ENCODE measurements around the gene ADGRV1. TPM values are rescaled to one million over a fixed set of nuclear protein-coding genes. Genes with fewer than 3 reads are reported as not detected.

The ADGRV1 gene
- total RNA-seq, 4 donors from 2014 or later, result 0.28 to 6.5 (median 3.7) TPM

DNA sequence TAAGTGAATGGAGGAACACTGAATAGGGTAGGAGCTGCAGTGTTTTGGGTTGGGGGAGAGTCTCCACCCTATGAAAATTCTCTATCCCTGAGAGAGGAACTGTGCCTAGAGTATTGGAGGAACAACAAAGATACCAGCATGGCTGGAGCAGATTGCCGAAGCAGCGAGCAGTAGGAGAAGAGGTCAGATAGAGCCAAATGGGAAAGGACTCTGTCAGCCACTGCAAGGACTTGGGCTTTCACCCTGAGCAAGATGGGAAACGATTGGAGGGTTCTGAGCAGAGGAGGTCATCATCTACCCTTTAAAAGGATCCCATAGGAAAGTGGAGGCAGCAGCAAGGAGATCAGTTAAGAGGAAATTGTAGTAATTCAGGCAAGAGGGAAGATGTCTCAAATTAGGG lies 24.8 kb upstream of the ADGRV1 start:
- H3K9me3 ChIP-seq, result no peaks in the 10 kb centered on the region
- H3K27ac ChIP-seq, result no peak overlapping the region
- no peaks in the 10 kb centered on the region for H3K36me3 ChIP-seq
- H3K4me1 ChIP-seq, result peaks cover 0 to 6% (median 0%) of the 10 kb centered on the region in 4 donors
- no peaks in the 10 kb centered on the region for H3K27me3 ChIP-seq
- no peak for DNase-seq
- TF ChIP-seq POLR2A (IDR thresholded peaks at IDR 0.05), result no peak
- TF ChIP-seq, protein P1, sequence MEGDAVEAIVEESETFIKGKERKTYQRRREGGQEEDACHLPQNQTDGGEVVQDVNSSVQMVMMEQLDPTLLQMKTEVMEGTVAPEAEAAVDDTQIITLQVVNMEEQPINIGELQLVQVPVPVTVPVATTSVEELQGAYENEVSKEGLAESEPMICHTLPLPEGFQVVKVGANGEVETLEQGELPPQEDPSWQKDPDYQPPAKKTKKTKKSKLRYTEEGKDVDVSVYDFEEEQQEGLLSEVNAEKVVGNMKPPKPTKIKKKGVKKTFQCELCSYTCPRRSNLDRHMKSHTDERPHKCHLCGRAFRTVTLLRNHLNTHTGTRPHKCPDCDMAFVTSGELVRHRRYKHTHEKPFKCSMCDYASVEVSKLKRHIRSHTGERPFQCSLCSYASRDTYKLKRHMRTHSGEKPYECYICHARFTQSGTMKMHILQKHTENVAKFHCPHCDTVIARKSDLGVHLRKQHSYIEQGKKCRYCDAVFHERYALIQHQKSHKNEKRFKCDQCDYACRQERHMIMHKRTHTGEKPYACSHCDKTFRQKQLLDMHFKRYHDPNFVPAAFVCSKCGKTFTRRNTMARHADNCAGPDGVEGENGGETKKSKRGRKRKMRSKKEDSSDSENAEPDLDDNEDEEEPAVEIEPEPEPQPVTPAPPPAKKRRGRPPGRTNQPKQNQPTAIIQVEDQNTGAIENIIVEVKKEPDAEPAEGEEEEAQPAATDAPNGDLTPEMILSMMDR (IDR thresholded peaks at IDR 0.05), result no peak
- no peak overlapping the region for H3K4me3 ChIP-seq

GRCh38 chr5:90534922-90535321 lies 23.7 kb upstream of the ADGRV1 start:
- Histone ChIP-seq H3K9me3 (no peaks in the 10 kb centered on the region), H3K4me3 (no peak overlapping the region), H3K36me3 (no peaks in the 10 kb centered on the region), H3K27ac (no peak overlapping the region), H3K27me3 (no peaks in the 10 kb centered on the region), H3K4me1 (peaks cover 0 to 6% (median 0%) of the 10 kb centered on the region in 4 donors)
- TF ChIP-seq, protein P1 (IDR thresholded peaks at IDR 0.05), result no peak
- no peak for TF ChIP-seq POLR2A (IDR thresholded peaks at IDR 0.05)
- DNase-seq, result no peak

GRCh38 chr5:90542827-90543519 lies 15.6 kb upstream of the ADGRV1 start:
- Histone ChIP-seq H3K9me3 (no peaks in the 10 kb centered on the region), H3K4me1 (no peaks in the 10 kb centered on the region), H3K36me3 (no peaks in the 10 kb centered on the region), H3K27ac (no peak overlapping the region), H3K4me3 (no peak overlapping the region), H3K27me3 (no peaks in the 10 kb centered on the region)
- no peak for DNase-seq
- no peak for TF ChIP-seq POLR2A (IDR thresholded peaks at IDR 0.05)
- TF ChIP-seq, protein P1 (IDR thresholded peaks at IDR 0.05), result no peak

DNA sequence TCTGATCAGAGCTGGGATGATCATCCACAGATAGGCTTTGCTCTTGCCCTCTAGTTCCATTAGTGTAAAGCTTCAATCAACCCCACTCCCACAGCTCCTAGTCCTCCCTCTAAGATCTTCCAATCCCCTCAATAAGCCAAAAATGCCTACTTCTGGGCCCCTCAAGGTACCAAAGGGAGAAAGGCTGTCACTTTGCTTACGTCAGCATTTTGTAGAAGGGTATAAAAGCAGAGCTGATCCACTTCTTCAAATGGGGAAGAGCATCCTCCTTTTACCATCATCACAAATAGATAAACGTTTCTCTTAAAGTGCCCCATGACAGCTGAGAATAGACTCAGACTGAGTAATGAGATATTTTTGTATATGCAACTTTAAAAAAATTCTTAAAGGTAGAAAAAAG lies 13.1 kb upstream of the ADGRV1 start:
- DNase-seq, result no peak
- Histone ChIP-seq H3K4me3 (no peak overlapping the region), H3K4me1 (no peaks in the 10 kb centered on the region), H3K27me3 (no peaks in the 10 kb centered on the region), H3K9me3 (no peaks in the 10 kb centered on the region), H3K36me3 (no peaks in the 10 kb centered on the region), H3K27ac (no peak overlapping the region)
- TF ChIP-seq POLR2A (IDR thresholded peaks at IDR 0.05), result no peak
- TF ChIP-seq, protein P1 (IDR thresholded peaks at IDR 0.05), result no peak

GRCh38 chr5:90546216-90546837 lies 12.3 kb upstream of the ADGRV1 start:
- Histone ChIP-seq H3K9me3 (no peaks in the 10 kb centered on the region), H3K27me3 (no peaks in the 10 kb centered on the region), H3K27ac (no peak overlapping the region), H3K36me3 (no peaks in the 10 kb centered on the region), H3K4me1 (no peaks in the 10 kb centered on the region), H3K4me3 (no peak overlapping the region)
- DNase-seq, result no peak
- TF ChIP-seq, protein P1 (IDR thresholded peaks at IDR 0.05), result no peak
- no peak for TF ChIP-seq POLR2A (IDR thresholded peaks at IDR 0.05)

Data from Peyer's patch (tissue), 4 donors.